Skin of body (tissue), 2 donors: ENCODE results near the gene OR6K6. TPM values are rescaled to one million over a fixed set of nuclear protein-coding genes. Genes with fewer than 3 reads are reported as not detected.

Experiments used
- DNase-seq: peaks from one replicate; lab custom pipeline; 2025; lab: John Stamatoyannopoulos, UW
- total RNA-seq: library from RNA; depleted of rRNA; stranded (reverse); fragments of >200 nt; gene quantifications from one replicate; pipeline ENCODE4 v1.2.3, GENCODE V29; 2014

Gene OR6K6
- not detected for total RNA-seq

- no peak for DNase-seq
Measured at GRCh38 chr1:158754420-158754819, at the start of gene OR6K6. OR6K6 (plus strand) TSS chr1:158754720; CDS start chr1:158754888, 168 bp downstream.

- DNase-seq, result no peak
Measured at GRCh38 chr1:158706096-158706495, 48.4 kb upstream of the OR6K6 start.

GRCh38 chr1:158711098-158711497 is 43.4 kb upstream of the OR6K6 start:
- no peak for DNase-seq

GRCh38 chr1:158714754-158715153 is 39.8 kb upstream of the OR6K6 start:
- DNase-seq, result no peak

- no peak for DNase-seq
Measured at GRCh38 chr1:158716335-158716734, 38.2 kb upstream of the OR6K6 start.

GRCh38 chr1:158717344-158717743 is 37.2 kb upstream of the OR6K6 start:
- DNase-seq, result no peak

- no peak for DNase-seq
Measured at GRCh38 chr1:158719664-158720063, 34.9 kb upstream of the OR6K6 start.

- DNase-seq, result no peak
Measured at GRCh38 chr1:158720620-158721019, 33.9 kb upstream of the OR6K6 start, which contains the start of gene OR6K3. OR6K3 (minus strand) TSS chr1:158720720; CDS start chr1:158718115, 2,605 bp downstream.

GRCh38 chr1:158724442-158724841 is 30.1 kb upstream of the OR6K6 start:
- no peak for DNase-seq

GRCh38 chr1:158728510-158729225 is 25.9 kb upstream of the OR6K6 start:
- no peak for DNase-seq

- no peak for DNase-seq
Measured at GRCh38 chr1:158730453-158730852, 24.1 kb upstream of the OR6K6 start.

GRCh38 chr1:158731707-158732106 is 22.8 kb upstream of the OR6K6 start:
- no peak for DNase-seq

GRCh38 chr1:158732524-158732923 is 22.0 kb upstream of the OR6K6 start:
- no peak for DNase-seq

GRCh38 chr1:158735848-158736247 is 18.7 kb upstream of the OR6K6 start:
- no peak for DNase-seq

GRCh38 chr1:158752155-158752712 is 2.3 kb upstream of the OR6K6 start:
- no peak for DNase-seq

GRCh38 chr1:158771950-158772866 is 17.7 kb downstream of the OR6K6 start, which contains the start of gene OR6N1:
OR6N1 (minus strand) TSS chr1:158772195; CDS start chr1:158766682, 5,513 bp downstream.
- DNase-seq, result no peak

- DNase-seq, result no peak
Measured at GRCh38 chr1:158781104-158781503, 26.6 kb downstream of the OR6K6 start, which contains the start of gene OR6N2. OR6N2 (minus strand) TSS chr1:158781204; CDS start chr1:158777635, 3,569 bp downstream.

GRCh38 chr1:158793604-158794003 is 39.1 kb downstream of the OR6K6 start:
- DNase-seq, result no peak

- no peak for DNase-seq
Measured at GRCh38 chr1:158794247-158794646, 39.7 kb downstream of the OR6K6 start.

- DNase-seq, result no peak
Measured at GRCh38 chr1:158798531-158798930, 44.0 kb downstream of the OR6K6 start.

GRCh38 chr1:158799689-158800088 is 45.2 kb downstream of the OR6K6 start:
- no peak for DNase-seq

GRCh38 chr1:158800526-158800925 is 46.0 kb downstream of the OR6K6 start:
- DNase-seq, result no peak
